Lung (tissue), 12 donors: Measurements from ENCODE around the gene MAP3K7CL. TPM values are rescaled to one million over a fixed set of nuclear protein-coding genes. Genes with fewer than 3 reads are reported as not detected.
"Not testable (repeated sequence)": the region's sequence is repeated elsewhere in the genome, so short reads cannot be mapped to it uniquely, and the experiment has no call there.

Source experiments
- ATAC-seq: fragments of 200-7000 bp; cut with Tn5 transposase; one replicate; pipeline ENCODE4 v1.9.1; 2020; ENCODE audit warnings: moderate number of reproducible peaks; ENCODE audit not compliant: insufficient read depth, low FRiP score
- DNase-seq, 3 donors: peaks; one replicate each; pipeline ENCODE4 v3.0.0-alpha.2; 2013 to 2017
- H3K27ac ChIP-seq, 2 donors: one replicate each; pipeline ENCODE4 v1.5.1; 2013; ENCODE audit warnings: mild to moderate bottlenecking in 2 of 2, moderate library complexity in 2 of 2, control low read depth in 1 of 2, inconsistent platforms in 1 of 2, low read depth in 1 of 2, low read length in 1 of 2
- H3K27me3 ChIP-seq, 3 donors: one replicate each; pipeline ENCODE4 v1.5.1; 2013; ENCODE audit warnings: low read length in 2 of 3; ENCODE audit not compliant: control insufficient read depth in 3 of 3, insufficient read depth in 3 of 3
- H3K36me3 ChIP-seq, 4 donors: one replicate each; pipeline ENCODE4 v1.5.1; 2013; ENCODE audit warnings: low read length in 4 of 4, mild to moderate bottlenecking in 1 of 4, moderate library complexity in 1 of 4; ENCODE audit not compliant: control insufficient read depth in 4 of 4, insufficient read depth in 4 of 4
- H3K4me1 ChIP-seq, 5 donors: one replicate each; pipeline ENCODE4 v1.5.1; 2013; ENCODE audit warnings: low read length in 5 of 5, mild to moderate bottlenecking in 2 of 5, moderate library complexity in 1 of 5; ENCODE audit not compliant: control insufficient read depth in 5 of 5, insufficient read depth in 5 of 5
- H3K4me3 ChIP-seq: one replicate; pipeline ENCODE4 v1.5.1; 2013; ENCODE audit warnings: mild to moderate bottlenecking, control low read depth, moderate library complexity
- H3K9ac ChIP-seq, 2 donors: one replicate each; pipeline ENCODE4 v1.5.1; 2013; ENCODE audit warnings: low read length in 2 of 2, control low read depth in 1 of 2; ENCODE audit not compliant: insufficient read depth in 1 of 2
- H3K9me3 ChIP-seq, 4 donors: one replicate each; pipeline ENCODE4 v1.5.1; 2013; ENCODE audit warnings: low read length in 3 of 4, mild to moderate bottlenecking in 1 of 4, moderate library complexity in 1 of 4; ENCODE audit not compliant: control insufficient read depth in 4 of 4, insufficient read depth in 3 of 4
- WGBS, 2 donors: extraction: QIAGEN DNeasy Blood & Tissue Kit; methylation state at CpG; one replicate each; pipeline ENCODE4 v1.1.7; 2013; 5-methylcytosine and 5-hydroxymethylcytosine counted together
- polyA plus RNA-seq, 2 donors: library from polyadenylated mRNA; stranded (reverse); fragments of 200-250 nt; gene quantifications; one replicate each; pipeline ENCODE4 v1.2.1, GENCODE V29; 2013
- total RNA-seq, 2 donors: library from RNA; depleted of rRNA in 1 of 2; stranded (reverse); fragments of >200 nt in 1 of 2; gene quantifications; one replicate each; pipeline ENCODE4 v1.2.1, GENCODE V29; 2014 to 2021
- TF ChIP-seq, protein P1 (sequence below): IDR thresholded peaks from 2 replicates; pipeline ENCODE4 v1.5.1; 2012; ENCODE audit warnings: mild to moderate bottlenecking; ENCODE audit errors: control extremely low read depth, extremely low read depth
- donor health status: control.
- donor health status: control.
- donor health status: Bipolar disorder and iron deficiency.
- donor health status: healthy.
- donor health status: DM: yes; HTN: yes; CAD: no.

MAP3K7CL gene
- total and polyA plus RNA-seq, 4 donors = 5.6 to 15.1 (median 8.3) TPM

- no peak overlapping the region for H3K27ac ChIP-seq
- H3K9ac ChIP-seq = no peak overlapping the region
- TF ChIP-seq, protein P1, sequence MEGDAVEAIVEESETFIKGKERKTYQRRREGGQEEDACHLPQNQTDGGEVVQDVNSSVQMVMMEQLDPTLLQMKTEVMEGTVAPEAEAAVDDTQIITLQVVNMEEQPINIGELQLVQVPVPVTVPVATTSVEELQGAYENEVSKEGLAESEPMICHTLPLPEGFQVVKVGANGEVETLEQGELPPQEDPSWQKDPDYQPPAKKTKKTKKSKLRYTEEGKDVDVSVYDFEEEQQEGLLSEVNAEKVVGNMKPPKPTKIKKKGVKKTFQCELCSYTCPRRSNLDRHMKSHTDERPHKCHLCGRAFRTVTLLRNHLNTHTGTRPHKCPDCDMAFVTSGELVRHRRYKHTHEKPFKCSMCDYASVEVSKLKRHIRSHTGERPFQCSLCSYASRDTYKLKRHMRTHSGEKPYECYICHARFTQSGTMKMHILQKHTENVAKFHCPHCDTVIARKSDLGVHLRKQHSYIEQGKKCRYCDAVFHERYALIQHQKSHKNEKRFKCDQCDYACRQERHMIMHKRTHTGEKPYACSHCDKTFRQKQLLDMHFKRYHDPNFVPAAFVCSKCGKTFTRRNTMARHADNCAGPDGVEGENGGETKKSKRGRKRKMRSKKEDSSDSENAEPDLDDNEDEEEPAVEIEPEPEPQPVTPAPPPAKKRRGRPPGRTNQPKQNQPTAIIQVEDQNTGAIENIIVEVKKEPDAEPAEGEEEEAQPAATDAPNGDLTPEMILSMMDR = no peak
- H3K4me1 ChIP-seq = peaks cover 0 to 18% (median 4%) of the 10 kb centered on the region in 5 donors
- H3K27me3 ChIP-seq = peaks cover 0 to 39% (median 16%) of the 10 kb centered on the region in 3 donors
- peaks cover 0 to 1% (median 0%) of the 10 kb centered on the region in 4 donors for H3K36me3 ChIP-seq
- DNase-seq = no peak
- H3K4me3 ChIP-seq = no peak overlapping the region
- no peak for ATAC-seq
- no peaks in the 10 kb centered on the region for H3K9me3 ChIP-seq
- WGBS, 2 donors = 54 to 75% methylated on average over 2 of the region's 2 CpGs
These were observed 26.6 kb downstream of the MAP3K7CL start for GRCh38 chr21:29157080-29157479.

- Histone ChIP-seq H3K36me3 (peaks cover 0 to 1% (median 0%) of the 10 kb centered on the region in 4 donors), H3K27ac (no peak overlapping the region), H3K9ac (no peak overlapping the region), H3K4me3 (no peak overlapping the region), H3K9me3 (no peaks in the 10 kb centered on the region), H3K27me3 (peaks cover 0 to 28% (median 13%) of the 10 kb centered on the region in 3 donors), H3K4me1 (peaks cover 0 to 6% (median 0%) of the 10 kb centered on the region in 5 donors)
- no peak for DNase-seq
- 91 to 94% methylated on average over 4 of the region's 4 CpGs for WGBS, 2 donors
- TF ChIP-seq, protein P1 = no peak
- ATAC-seq = no peak
These were observed 29.4 kb downstream of the MAP3K7CL start for GRCh38 chr21:29159842-29160241.

DNA sequence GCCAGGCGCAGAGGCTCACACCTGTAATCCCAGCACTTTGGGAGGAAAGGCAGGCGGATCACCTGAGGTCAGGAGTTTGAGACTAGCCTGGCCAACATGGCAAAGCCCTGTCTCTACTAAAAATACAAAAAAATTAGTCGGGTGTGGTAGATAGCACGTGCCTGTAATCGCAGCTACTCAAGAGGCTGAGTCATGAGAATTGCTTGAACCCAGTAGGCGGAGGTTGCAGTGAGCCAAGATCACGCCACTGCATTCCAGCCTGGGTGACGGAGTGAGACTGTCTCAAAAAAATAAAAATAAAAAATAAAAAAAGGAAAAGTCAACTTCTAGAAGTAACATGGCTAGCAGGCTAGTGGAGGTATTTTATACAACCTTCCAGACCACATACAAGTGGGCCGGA lies 32.4 kb downstream of the MAP3K7CL start:
- whole genome bisulfite sequencing, 2 donors = 56 to 68% methylated on average over 9 of the region's 9 CpGs
- peak overlapping the region; percentile 54 to 56 for H3K27ac ChIP-seq
- not testable (repeated sequence) for H3K36me3 ChIP-seq, H3K27me3 ChIP-seq, H3K4me1 ChIP-seq, H3K9me3 ChIP-seq, H3K4me3 ChIP-seq, H3K9ac ChIP-seq, DNase-seq
- ATAC-seq = peak; percentile 70

DNA sequence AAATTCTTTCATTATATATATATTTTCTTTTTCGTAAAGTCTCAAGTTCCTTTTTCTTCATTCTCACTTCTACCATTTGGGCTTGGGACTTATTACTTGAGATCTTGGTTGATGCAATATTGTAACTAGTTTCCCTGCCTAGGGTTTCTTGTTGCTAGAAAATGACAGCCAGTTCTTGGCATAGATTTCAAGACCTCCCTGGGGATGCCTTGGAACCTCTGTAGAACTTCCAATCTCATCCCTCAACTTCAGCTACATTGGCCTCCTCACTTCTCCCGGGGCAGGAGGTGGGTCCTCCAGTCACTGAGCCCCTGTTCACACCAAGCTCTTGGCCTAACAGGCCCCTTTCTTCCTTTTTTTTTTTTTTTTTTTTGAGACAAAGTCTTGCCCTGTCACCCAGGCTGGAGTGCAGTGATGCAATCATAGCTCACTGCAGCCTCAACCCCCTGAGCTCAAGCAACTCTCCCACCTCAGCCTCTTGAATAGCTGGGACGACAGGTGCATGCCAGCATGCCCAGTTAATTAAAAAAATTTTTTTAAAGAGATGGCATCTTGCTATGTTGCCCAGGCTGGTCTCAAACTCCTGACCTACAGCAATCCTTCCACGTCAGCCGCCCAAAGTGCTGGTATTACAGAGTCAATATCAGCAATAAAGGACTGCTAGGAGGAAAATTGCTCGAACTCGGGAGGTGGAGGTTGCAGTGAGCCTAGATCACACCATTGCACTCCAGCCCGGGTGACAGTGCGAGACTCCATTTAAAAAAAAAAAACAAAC lies 33.1 kb downstream of the MAP3K7CL start:
- Histone ChIP-seq H3K4me3 (no peak overlapping the region), H3K9ac (no peak overlapping the region), H3K27ac (peak overlapping the region; percentile 40 to 54), H3K4me1 (no peaks in the 10 kb centered on the region), H3K9me3 (no peaks in the 10 kb centered on the region), H3K27me3 (no peaks in the 10 kb centered on the region), H3K36me3 (peaks cover 0 to 1% (median 0%) of the 10 kb centered on the region in 4 donors)
- TF ChIP-seq, protein P1 = no peak
- peak; percentile 17 for ATAC-seq
- DNase-seq = peak in 1 of 3 donors; percentile 44
- 67 to 75% methylated on average over 9 of the region's 9 CpGs for WGBS, 2 donors
